Measurements from ENCODE around the gene SYAP1.
"Not testable (repeated sequence)": the region's sequence is repeated elsewhere in the genome, so short reads cannot be mapped to it uniquely, and the experiment has no call there.

Gene SYAP1

GRCh38 chrX:16750136-16750535 lies 30.7 kb downstream of the SYAP1 start:
- no peaks in the 10 kb centered on the region for H3K9me3 ChIP-seq (ENCODE audit: control insufficient read depth in 2 of 2, low read length in 2 of 2)
- no peak overlapping the region for H3K27ac ChIP-seq (ENCODE audit: low read length)
- H3K4me3 ChIP-seq (ENCODE audit: low read length in 2 of 2): no peak overlapping the region
- no peak overlapping the region for H3K9ac ChIP-seq (ENCODE audit: low read length in 2 of 2)
- peaks cover 10 to 34% of the 10 kb centered on the region in 2 donors for H3K36me3 ChIP-seq (ENCODE audit: control insufficient read depth in 2 of 2, insufficient read depth in 2 of 2, low read length in 2 of 2)
- H3K27me3 ChIP-seq (ENCODE audit: control insufficient read depth in 1 of 2, insufficient read depth in 2 of 2, low read length in 2 of 2): no peaks in the 10 kb centered on the region
- H3K4me1 ChIP-seq (ENCODE audit: control insufficient read depth, insufficient read depth, low read length): no peaks in the 10 kb centered on the region

- H3K9ac ChIP-seq (ENCODE audit: low read length in 2 of 2): no peak overlapping the region
- no peaks in the 10 kb centered on the region for H3K4me1 ChIP-seq (ENCODE audit: control insufficient read depth, insufficient read depth, low read length)
- no peaks in the 10 kb centered on the region for H3K9me3 ChIP-seq (ENCODE audit: control insufficient read depth in 2 of 2, low read length in 2 of 2)
- H3K27me3 ChIP-seq (ENCODE audit: control insufficient read depth in 1 of 2, insufficient read depth in 2 of 2, low read length in 2 of 2): no peaks in the 10 kb centered on the region
- peaks cover 15 to 26% of the 10 kb centered on the region in 2 donors for H3K36me3 ChIP-seq (ENCODE audit: control insufficient read depth in 2 of 2, insufficient read depth in 2 of 2, low read length in 2 of 2)
- no peak overlapping the region for H3K4me3 ChIP-seq (ENCODE audit: low read length in 2 of 2)
- H3K27ac ChIP-seq (ENCODE audit: low read length): no peak overlapping the region
These were observed 34.6 kb downstream of the SYAP1 start for GRCh38 chrX:16754019-16754418.

GRCh38 chrX:16756724-16757123 lies 37.3 kb downstream of the SYAP1 start:
- Histone ChIP-seq H3K36me3 (ENCODE audit: control insufficient read depth in 2 of 2, insufficient read depth in 2 of 2, low read length in 2 of 2) (peaks cover 9 to 22% of the 10 kb centered on the region in 2 donors), H3K27me3 (ENCODE audit: control insufficient read depth in 1 of 2, insufficient read depth in 2 of 2, low read length in 2 of 2) (no peaks in the 10 kb centered on the region), H3K9me3 (ENCODE audit: control insufficient read depth in 2 of 2, low read length in 2 of 2) (no peaks in the 10 kb centered on the region), H3K4me3 (ENCODE audit: low read length in 2 of 2) (no peak overlapping the region), H3K4me1 (ENCODE audit: control insufficient read depth, insufficient read depth, low read length) (no peaks in the 10 kb centered on the region), H3K27ac (ENCODE audit: low read length) (no peak overlapping the region), H3K9ac (ENCODE audit: low read length in 2 of 2) (no peak overlapping the region)

- not testable (repeated sequence) for H3K27ac ChIP-seq (ENCODE audit: low read length); H3K27me3 ChIP-seq (ENCODE audit: control insufficient read depth in 1 of 2, insufficient read depth in 2 of 2, low read length in 2 of 2)
These were observed 42.1 kb downstream of the SYAP1 start for GRCh38 chrX:16761500-16761899.

DNA sequence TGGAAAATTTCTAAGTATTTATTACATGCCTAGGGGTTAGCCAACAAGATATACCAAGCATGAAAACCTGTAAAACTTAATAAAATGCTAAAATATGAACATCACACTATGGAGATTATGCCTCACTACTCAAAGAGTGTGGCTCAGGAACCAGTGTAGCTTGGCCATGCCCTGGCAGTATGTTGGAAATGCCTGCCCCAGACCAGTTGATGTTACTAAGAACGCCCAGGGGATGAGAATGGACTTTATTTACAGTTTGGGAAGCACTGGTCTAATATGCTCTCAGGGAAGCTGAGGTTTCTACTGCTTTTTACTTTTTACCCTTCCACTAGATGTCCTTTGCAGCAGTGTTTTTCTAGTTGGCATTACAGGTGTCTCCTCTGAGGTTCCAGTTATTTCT lies 43.2 kb downstream of the SYAP1 start:
- Histone ChIP-seq H3K4me1 (ENCODE audit: control insufficient read depth, insufficient read depth, low read length) (no peaks in the 10 kb centered on the region), H3K27me3 (ENCODE audit: control insufficient read depth in 1 of 2, insufficient read depth in 2 of 2, low read length in 2 of 2) (no peaks in the 10 kb centered on the region), H3K36me3 (ENCODE audit: control insufficient read depth in 2 of 2, insufficient read depth in 2 of 2, low read length in 2 of 2) (peaks cover 0 to 7% of the 10 kb centered on the region in 2 donors)

More at GRCh38 chrX:16761500-16761899, 42.1 kb downstream of the SYAP1 start:
- H3K4me3 ChIP-seq (ENCODE audit: low read length in 2 of 2); H3K36me3 ChIP-seq (ENCODE audit: control insufficient read depth in 2 of 2, insufficient read depth in 2 of 2, low read length in 2 of 2); H3K9me3 ChIP-seq (ENCODE audit: control insufficient read depth in 2 of 2, low read length in 2 of 2); H3K4me1 ChIP-seq (ENCODE audit: control insufficient read depth, insufficient read depth, low read length); H3K9ac ChIP-seq (ENCODE audit: low read length in 2 of 2): not testable (repeated sequence)

DNA sequence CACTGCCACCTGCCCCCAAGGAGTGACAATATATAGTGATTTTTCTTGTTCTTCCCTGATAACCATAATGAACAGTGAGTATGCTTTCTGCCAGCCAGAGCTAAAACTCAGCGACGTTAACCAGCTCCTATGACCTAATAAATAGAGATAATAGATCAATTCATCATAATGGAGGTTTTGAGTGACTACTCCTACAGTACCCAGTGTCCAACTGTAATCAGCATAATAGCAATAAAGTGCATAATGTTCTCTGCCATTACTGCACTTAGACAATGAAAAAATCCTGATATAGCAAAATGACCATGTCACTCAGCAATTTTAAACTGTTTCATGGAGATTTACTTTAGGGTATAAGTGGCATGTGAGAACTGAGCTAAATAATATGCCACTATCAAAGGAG lies 46.2 kb downstream of the SYAP1 start:
- H3K4me1 ChIP-seq (ENCODE audit: control insufficient read depth, insufficient read depth, low read length): no peaks in the 10 kb centered on the region
- H3K9ac ChIP-seq (ENCODE audit: low read length in 2 of 2): no peak overlapping the region
- no peak overlapping the region for H3K4me3 ChIP-seq (ENCODE audit: low read length in 2 of 2)
- no peak overlapping the region for H3K27ac ChIP-seq (ENCODE audit: low read length)
- H3K27me3 ChIP-seq (ENCODE audit: control insufficient read depth in 1 of 2, insufficient read depth in 2 of 2, low read length in 2 of 2): no peaks in the 10 kb centered on the region
- H3K9me3 ChIP-seq (ENCODE audit: control insufficient read depth in 2 of 2, low read length in 2 of 2): no peaks in the 10 kb centered on the region
- H3K36me3 ChIP-seq (ENCODE audit: control insufficient read depth in 2 of 2, insufficient read depth in 2 of 2, low read length in 2 of 2): no peaks in the 10 kb centered on the region

More for the DNA sequence above, 43.2 kb downstream of the SYAP1 start:
- no peak overlapping the region for H3K9ac ChIP-seq (ENCODE audit: low read length in 2 of 2)
- H3K9me3 ChIP-seq (ENCODE audit: control insufficient read depth in 2 of 2, low read length in 2 of 2): no peaks in the 10 kb centered on the region
- H3K27ac ChIP-seq (ENCODE audit: low read length): no peak overlapping the region
- no peak overlapping the region for H3K4me3 ChIP-seq (ENCODE audit: low read length in 2 of 2)

DNA sequence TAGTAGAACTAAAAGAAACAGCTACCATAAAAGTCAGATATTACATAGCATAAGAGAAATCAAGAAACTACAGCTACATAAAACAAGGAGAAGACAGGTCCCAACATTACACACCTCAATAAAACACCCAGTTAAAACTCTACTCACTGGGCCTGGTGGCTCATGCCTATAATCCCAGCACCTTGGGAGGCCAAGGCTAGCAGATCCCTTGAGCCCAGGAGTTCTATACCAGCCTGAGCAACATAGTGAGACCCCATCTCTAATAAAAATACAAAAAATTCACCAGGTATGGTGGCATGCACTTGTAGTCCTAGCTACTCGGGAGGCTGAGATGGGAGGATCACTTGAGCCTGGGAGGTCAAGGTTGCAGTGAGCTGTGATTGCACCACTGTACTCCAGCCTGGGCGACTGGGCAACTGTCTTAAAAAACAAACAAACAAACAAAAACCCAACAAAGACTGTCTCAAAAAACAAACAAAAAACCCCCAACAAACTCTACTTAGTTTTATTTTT lies 51.6 kb downstream of the SYAP1 start:
- Histone ChIP-seq H3K27me3 (ENCODE audit: control insufficient read depth in 1 of 2, insufficient read depth in 2 of 2, low read length in 2 of 2) (peaks cover 0 to 4% of the 10 kb centered on the region in 2 donors), H3K4me1 (ENCODE audit: control insufficient read depth, insufficient read depth, low read length) (no peaks in the 10 kb centered on the region), H3K27ac (ENCODE audit: low read length) (no peak overlapping the region), H3K9ac (ENCODE audit: low read length in 2 of 2) (no peak overlapping the region), H3K4me3 (ENCODE audit: low read length in 2 of 2) (no peak overlapping the region), H3K36me3 (ENCODE audit: control insufficient read depth in 2 of 2, insufficient read depth in 2 of 2, low read length in 2 of 2) (no peaks in the 10 kb centered on the region), H3K9me3 (ENCODE audit: control insufficient read depth in 2 of 2, low read length in 2 of 2) (no peaks in the 10 kb centered on the region)

GRCh38 chrX:16771483-16772398 lies 52.3 kb downstream of the SYAP1 start:
- Histone ChIP-seq H3K4me1 (ENCODE audit: control insufficient read depth, insufficient read depth, low read length) (no peaks in the 10 kb centered on the region), H3K27me3 (ENCODE audit: control insufficient read depth in 1 of 2, insufficient read depth in 2 of 2, low read length in 2 of 2) (peaks cover 0 to 4% of the 10 kb centered on the region in 2 donors), H3K9ac (ENCODE audit: low read length in 2 of 2) (no peak overlapping the region), H3K36me3 (ENCODE audit: control insufficient read depth in 2 of 2, insufficient read depth in 2 of 2, low read length in 2 of 2) (no peaks in the 10 kb centered on the region), H3K9me3 (ENCODE audit: control insufficient read depth in 2 of 2, low read length in 2 of 2) (no peaks in the 10 kb centered on the region), H3K4me3 (ENCODE audit: low read length in 2 of 2) (no peak overlapping the region), H3K27ac (ENCODE audit: low read length) (no peak overlapping the region)

DNA sequence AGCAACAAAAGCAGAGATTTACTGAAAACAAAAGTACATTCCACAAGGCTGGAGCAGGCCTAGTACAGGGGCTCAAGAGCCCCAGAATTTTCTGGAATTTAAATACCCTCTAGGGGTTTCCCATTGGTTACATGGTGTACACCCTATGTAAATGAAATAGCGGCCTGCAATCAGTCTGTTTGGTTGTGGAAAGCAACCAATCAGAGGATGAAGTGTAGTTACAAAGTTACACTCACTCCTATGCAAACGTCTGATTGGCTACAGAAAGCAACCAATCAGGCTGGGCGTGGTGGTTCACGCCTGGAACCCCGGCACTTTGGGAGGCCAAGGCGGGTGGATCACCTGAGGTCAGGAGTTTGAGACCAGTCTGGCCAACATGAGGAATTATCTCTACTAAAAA lies 53.0 kb downstream of the SYAP1 start:
- Histone ChIP-seq H3K4me1 (ENCODE audit: control insufficient read depth, insufficient read depth, low read length) (no peaks in the 10 kb centered on the region), H3K4me3 (ENCODE audit: low read length in 2 of 2) (no peak overlapping the region), H3K27me3 (ENCODE audit: control insufficient read depth in 1 of 2, insufficient read depth in 2 of 2, low read length in 2 of 2) (peaks cover 0 to 4% of the 10 kb centered on the region in 2 donors), H3K27ac (ENCODE audit: low read length) (no peak overlapping the region), H3K9ac (ENCODE audit: low read length in 2 of 2) (no peak overlapping the region), H3K36me3 (ENCODE audit: control insufficient read depth in 2 of 2, insufficient read depth in 2 of 2, low read length in 2 of 2) (no peaks in the 10 kb centered on the region), H3K9me3 (ENCODE audit: control insufficient read depth in 2 of 2, low read length in 2 of 2) (no peaks in the 10 kb centered on the region)

DNA sequence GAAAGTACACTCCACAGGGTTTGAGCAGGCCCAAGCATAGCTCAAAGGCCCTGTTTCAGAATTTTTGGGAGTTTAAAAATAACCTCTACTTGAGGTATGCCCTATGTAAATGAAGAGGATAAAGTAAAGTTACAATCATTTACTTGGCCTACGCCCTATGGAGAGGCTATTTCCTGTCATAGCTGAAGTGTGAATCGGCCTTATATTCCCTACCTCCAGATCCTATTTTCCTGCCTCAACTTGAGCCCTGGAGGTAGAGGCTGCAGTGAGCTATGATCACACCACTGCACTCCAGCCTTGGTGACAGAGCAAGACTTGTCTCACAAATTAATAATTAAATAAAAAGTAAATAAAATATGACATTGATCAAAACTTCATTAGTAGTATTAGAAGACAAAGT lies 55.3 kb downstream of the SYAP1 start:
- Histone ChIP-seq H3K9me3 (ENCODE audit: control insufficient read depth in 2 of 2, low read length in 2 of 2) (no peaks in the 10 kb centered on the region), H3K36me3 (ENCODE audit: control insufficient read depth in 2 of 2, insufficient read depth in 2 of 2, low read length in 2 of 2) (no peaks in the 10 kb centered on the region), H3K27ac (ENCODE audit: low read length) (no peak overlapping the region), H3K4me3 (ENCODE audit: low read length in 2 of 2) (no peak overlapping the region), H3K4me1 (ENCODE audit: control insufficient read depth, insufficient read depth, low read length) (no peaks in the 10 kb centered on the region), H3K27me3 (ENCODE audit: control insufficient read depth in 1 of 2, insufficient read depth in 2 of 2, low read length in 2 of 2) (peaks cover 0 to 6% of the 10 kb centered on the region in 2 donors), H3K9ac (ENCODE audit: low read length in 2 of 2) (no peak overlapping the region)

- H3K27ac ChIP-seq (ENCODE audit: low read length): no peak overlapping the region
- H3K4me1 ChIP-seq (ENCODE audit: control insufficient read depth, insufficient read depth, low read length): no peaks in the 10 kb centered on the region
- no peaks in the 10 kb centered on the region for H3K36me3 ChIP-seq (ENCODE audit: control insufficient read depth in 2 of 2, insufficient read depth in 2 of 2, low read length in 2 of 2)
These were observed 59.1 kb downstream of the SYAP1 start for GRCh38 chrX:16778545-16778944.

More at GRCh38 chrX:16778545-16778944, 59.1 kb downstream of the SYAP1 start:
- Histone ChIP-seq H3K9ac (ENCODE audit: low read length in 2 of 2) (no peak overlapping the region), H3K9me3 (ENCODE audit: control insufficient read depth in 2 of 2, low read length in 2 of 2) (no peaks in the 10 kb centered on the region), H3K4me3 (ENCODE audit: low read length in 2 of 2) (no peak overlapping the region), H3K27me3 (ENCODE audit: control insufficient read depth in 1 of 2, insufficient read depth in 2 of 2, low read length in 2 of 2) (peaks cover 0 to 3% of the 10 kb centered on the region in 2 donors)

Data from stomach smooth muscle (tissue), 2 donors.